NCI-H2107 treated with DMSO at 0.1 percent for 48 hours (cell line): ENCODE measurements around the gene EPHA3.

Experiments used
- DNase-seq: peaks from one replicate; lab custom pipeline; 2025; ENCODE audit not compliant: unreplicated experiment; lab: John Stamatoyannopoulos, UW

The EPHA3 gene

DNA sequence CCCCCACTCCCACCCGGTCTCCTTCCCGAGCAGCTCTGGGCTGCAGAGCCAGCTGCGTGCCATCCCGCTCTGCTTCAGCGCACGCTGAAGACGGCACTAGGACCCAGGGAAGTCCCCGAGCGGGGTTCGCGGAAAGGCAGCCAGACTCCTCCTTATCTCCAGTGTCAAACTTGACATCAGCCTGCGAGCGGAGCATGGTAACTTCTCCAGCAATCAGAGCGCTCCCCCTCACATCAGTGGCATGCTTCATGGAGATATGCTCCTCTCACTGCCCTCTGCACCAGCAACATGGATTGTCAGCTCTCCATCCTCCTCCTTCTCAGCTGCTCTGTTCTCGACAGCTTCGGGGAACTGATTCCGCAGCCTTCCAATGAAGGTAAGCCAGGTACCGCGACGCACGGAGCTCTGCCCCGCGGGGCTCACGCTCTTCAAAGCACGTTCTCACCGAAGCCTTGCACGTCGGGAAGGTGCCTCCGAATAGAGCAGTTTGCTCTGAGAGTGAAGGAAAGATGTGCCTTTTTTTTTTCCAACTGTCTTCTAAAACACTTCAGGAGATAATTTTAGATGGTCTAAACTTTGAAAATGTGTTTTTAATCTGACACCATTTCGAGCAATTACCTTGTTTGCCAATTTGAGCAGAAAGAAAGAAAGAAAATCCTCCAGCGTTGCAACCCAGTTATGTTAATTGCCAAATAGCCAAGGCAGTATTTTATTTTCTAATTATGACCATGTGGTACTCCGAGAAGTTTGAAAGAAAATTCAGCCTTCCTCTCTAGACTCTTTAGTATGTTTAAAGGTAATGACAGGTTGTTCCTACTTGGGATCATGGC is at the start of gene EPHA3:
Gene EPHA3, plus strand, starts transcription at position 161 of the 830 bp plus-strand sequence. Its CDS starts 128 bp downstream, at position 289.
- peak; percentile 29 for DNase-seq

- no peak for DNase-seq
Measured at GRCh38 chr3:89058371-89058770, 49.0 kb upstream of the EPHA3 start.

GRCh38 chr3:89059211-89059925 is 48.1 kb upstream of the EPHA3 start:
- no peak for DNase-seq

GRCh38 chr3:89061259-89061658 is 46.2 kb upstream of the EPHA3 start:
- no peak for DNase-seq

GRCh38 chr3:89067736-89068135 is 39.7 kb upstream of the EPHA3 start:
- DNase-seq = no peak

DNA sequence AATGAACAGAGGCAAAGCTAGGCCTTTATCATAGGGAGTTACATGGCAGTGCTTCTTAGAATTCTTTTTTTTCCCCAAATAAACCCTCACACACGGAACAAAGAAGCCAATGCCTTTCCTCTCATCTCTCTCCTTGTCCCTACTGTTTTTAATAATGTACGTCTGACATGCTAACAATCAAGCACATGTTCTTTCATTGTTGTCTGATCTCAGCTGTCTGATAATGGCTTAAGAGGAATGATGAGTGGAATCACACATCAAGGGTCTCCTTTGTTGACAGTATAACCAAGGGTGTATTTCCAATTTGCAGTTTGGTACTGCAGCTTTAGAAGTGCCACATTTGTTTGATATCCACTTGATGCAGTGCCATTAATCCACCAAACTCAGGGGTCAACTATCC is 34.8 kb upstream of the EPHA3 start:
- DNase-seq = no peak

DNA sequence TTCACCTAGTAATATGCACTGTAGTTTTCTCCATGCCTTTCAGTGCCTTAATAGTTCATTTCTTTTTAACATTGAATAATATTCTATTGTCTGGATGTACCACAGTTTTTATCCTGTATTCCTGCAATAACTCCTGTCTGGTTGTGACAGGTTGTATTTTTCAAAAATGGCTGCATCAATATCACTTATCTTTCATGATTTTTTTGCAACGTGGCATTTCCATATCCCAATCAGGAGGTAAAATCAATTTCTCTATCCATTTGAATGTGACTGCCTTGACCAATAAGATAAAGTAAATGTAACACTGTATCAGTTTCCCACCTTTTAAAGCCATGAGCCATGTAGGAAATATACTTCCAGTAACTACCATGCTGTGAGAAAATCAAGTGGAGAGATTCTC is 27.5 kb upstream of the EPHA3 start:
- no peak for DNase-seq

DNA sequence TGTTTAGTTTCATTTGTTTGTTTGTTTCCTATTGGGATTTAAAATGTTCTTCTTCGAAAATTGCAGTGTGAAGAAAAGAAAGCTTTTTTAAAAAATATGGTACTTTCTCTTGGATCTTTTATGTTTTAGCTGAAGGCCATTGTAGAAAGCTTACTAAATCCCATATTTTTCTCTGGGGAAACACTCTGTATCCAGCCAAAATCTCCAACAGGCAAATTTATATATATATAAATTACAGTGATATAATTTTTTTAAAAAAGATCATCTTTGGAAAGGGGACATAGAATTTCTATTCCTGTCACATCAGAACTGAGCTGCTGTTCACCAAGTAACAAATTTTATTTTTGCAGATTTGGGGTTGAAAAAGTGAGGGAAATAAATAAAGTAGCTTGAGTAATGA is 19.6 kb upstream of the EPHA3 start:
- no peak for DNase-seq

GRCh38 chr3:89098173-89098572 is 9.2 kb upstream of the EPHA3 start:
- DNase-seq = no peak

- peak; percentile 56 for DNase-seq
Measured at GRCh38 chr3:89098964-89099585, 8.3 kb upstream of the EPHA3 start.

- DNase-seq = no peak
Measured at GRCh38 chr3:89101251-89101650, 6.2 kb upstream of the EPHA3 start.

- no peak for DNase-seq
Measured at GRCh38 chr3:89101921-89102320, 5.5 kb upstream of the EPHA3 start.

- DNase-seq = no peak
Measured at GRCh38 chr3:89104499-89104898, 2.9 kb upstream of the EPHA3 start.

DNA sequence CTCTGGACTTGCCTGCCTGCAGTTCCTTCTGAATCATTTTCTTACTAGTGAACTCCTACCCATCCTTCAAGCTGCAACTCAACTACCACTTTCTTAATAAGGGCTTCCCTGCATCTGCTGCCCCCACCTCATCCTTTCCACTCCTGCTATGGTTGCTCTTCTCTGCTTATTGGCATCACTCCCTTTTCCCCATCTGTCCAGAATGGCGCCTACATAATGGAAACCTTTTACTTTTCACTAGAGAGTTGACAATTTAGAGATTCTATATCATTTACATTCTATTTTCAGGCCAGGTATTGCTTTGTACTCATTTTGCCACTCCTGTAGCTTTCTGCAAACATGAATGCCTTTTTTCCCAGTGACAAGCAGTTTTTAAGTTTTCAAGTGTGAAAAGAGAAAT is 1.9 kb upstream of the EPHA3 start:
- no peak for DNase-seq

DNA sequence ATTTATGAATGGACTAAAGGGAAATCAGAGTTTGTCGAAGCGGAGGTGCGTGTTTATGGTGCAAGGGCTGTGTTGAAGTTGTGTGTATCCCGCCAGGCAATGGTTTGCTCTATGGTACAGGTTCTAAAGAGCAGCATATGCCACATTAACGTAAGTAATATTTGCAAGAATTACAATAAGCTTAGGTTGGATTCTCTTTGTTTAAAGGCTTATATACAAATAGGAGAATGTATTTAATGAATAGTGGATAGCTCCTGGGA is 800 bp downstream of the EPHA3 start:
- DNase-seq = no peak

DNA sequence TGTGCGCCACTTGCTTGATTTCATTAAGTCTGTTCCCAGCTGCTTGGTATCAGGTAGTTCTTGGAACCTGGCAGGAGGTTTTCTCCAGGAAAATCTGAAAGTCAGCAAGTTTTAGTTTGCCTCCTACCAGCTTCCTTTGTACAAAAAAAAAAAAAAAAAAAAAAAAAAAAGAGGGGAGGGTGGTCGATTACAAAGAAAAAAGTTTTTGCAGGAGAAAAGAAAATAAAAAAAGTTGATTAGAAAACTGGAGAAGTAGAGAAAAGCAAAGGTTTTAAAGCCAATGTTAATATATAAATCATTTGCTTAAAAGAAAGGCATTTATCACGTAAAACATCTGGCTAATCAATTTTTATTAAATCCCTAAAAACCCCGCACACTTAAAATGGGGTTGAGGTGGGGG is 5.9 kb downstream of the EPHA3 start:
- DNase-seq = no peak

DNA sequence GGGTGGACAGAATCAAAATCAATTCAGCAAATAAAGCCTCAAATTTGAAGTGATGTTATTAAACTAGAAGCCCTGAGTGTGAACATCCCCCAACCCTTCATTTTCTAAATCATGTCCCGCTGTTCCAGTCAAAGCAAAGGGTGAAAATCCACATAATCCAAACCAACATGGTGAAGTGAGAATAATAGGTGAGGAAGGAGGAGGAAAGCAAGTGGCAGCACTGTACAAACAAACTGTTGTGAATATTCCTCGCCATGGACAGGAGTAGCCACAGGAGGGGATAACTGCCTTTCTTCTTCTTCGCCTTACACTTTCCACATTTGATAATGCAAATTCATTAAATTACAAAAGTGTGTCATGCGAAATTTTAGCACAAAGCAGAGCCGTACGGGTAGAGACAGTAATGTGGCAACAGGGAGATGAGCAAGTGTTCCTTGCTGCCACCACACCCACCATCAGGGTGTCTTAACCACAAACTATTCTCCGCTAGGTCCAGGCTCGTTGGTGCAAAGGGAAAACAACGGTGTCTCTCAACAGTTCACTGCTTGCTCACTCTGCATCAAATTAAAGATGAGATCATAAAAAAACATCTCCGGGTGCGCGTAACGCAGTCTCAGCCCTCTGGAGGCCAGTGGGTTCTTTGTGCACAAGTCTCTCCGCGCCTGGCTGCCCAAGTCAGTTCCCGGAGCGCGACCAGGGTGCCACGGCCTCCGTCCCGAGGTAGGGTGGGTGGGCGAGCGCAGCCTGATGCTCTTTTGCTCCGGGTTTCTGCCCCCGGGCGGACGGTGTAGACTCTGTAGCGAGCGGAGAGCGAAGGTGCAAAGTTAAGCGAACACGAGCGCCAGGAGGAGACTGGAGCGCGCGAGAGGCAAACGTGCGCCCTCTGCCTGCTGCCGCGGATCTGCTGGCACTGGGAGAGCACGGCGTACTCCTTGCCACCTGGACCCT is 6.7 kb downstream of the EPHA3 start:
- DNase-seq = no peak

DNA sequence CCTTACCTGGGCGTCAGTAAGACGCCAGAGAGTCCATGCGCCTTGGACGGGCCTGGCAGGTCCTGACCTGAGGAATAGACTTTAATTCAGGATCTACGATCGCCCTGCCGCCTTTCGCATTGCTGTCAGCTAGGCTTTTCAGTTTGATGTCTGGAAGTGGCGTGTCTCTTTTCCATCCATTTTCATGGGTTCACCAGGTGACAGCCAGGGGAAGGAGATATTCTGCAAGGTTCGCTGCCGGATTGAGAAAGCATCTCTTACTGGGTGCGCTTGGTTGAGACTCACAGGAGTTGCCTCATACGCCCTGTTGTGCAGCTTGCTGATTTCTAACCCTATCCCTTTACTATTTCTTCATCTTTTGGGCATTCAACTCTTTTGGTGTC is 7.4 kb downstream of the EPHA3 start:
- no peak for DNase-seq

DNA sequence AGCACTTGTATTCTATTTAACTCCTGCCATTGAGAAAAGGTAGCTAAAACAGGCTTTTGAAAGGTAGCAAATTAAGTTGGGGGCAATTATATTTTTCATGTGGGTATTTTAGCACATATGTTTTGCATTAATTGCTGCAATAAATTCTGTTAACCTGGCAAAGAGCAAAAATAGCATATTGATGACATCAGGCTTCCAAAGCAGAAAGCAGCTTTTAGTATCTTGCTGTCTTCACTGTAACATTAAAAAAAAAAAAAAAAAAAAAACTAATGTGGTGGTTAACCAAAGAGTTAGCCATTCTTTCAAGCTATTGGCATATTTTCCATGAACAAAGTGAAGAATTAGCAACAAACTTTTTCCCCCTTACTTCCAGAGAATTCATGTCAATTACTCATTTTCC is 9.1 kb downstream of the EPHA3 start:
- DNase-seq = no peak

GRCh38 chr3:89138048-89138447 is 30.6 kb downstream of the EPHA3 start:
- no peak for DNase-seq

- DNase-seq = no peak
Measured at GRCh38 chr3:89139870-89140269, 32.4 kb downstream of the EPHA3 start.
